NCI-H345 treated with DMSO at 0.1 percent for 48 hours (cell line): ENCODE data around the gene KLK12.
"Not testable (repeated sequence)": the region's sequence is repeated elsewhere in the genome, so short reads cannot be mapped to it uniquely, and the experiment has no call there.

Experiments
- DNase-seq: peaks from one replicate; lab custom pipeline; 2025; ENCODE audit not compliant: unreplicated experiment; lab: John Stamatoyannopoulos, UW

The KLK12 gene

GRCh38 chr19:51016798-51017683 is 17.8 kb downstream of the KLK12 start:
- DNase-seq, result no peak

GRCh38 chr19:51015691-51016267 is 19.0 kb downstream of the KLK12 start:
- no peak for DNase-seq

GRCh38 chr19:51014242-51014641 is 20.6 kb downstream of the KLK12 start:
- DNase-seq, result no peak

- DNase-seq, result no peak
Measured at GRCh38 chr19:51012661-51013190, 22.1 kb downstream of the KLK12 start.

GRCh38 chr19:51010066-51010795 is 24.6 kb downstream of the KLK12 start:
- DNase-seq, result no peak

DNA sequence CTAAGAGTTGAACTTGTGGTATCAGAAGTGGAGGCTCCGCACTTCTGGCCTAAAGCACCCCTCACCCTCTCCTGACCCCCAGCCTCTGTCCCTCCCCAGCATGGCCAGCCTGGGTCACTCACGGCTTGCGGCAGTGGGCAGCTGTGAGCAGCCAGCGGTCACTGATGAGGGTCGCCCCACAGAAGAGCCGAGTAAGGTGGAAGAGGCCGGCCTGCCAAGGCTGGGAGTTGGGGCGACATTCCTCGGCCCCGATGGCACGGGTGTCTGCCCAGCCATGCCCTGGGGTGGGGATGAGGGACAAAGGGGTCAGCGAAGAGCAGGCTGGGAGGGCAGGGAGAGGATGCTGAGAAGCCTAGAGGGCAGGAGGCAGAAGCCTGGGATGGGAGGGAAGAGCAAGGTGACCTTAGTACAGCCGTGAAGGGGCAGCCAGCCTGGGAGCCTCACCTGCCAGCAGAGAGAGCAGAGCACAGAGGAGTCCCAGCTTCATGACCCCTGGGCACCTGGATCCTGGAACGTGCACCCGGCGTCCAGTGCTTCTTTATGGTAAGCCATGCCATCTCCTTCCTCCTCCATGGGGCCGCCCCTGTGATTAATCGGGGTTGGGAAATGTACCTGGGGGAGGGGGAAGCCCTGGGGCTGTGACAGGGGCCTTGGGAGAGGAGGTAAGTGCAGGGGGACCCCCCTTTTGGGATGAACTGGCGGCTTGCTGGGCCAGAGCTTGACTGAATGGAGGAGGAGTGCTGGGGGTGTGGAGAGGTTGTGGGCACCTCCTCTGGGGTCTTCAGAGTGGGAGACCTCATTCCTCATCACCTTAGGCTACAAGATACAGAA is 25.5 kb downstream of the KLK12 start:
- no peak for DNase-seq

GRCh38 chr19:51007488-51007887 is 27.3 kb downstream of the KLK12 start:
- no peak for DNase-seq

DNA sequence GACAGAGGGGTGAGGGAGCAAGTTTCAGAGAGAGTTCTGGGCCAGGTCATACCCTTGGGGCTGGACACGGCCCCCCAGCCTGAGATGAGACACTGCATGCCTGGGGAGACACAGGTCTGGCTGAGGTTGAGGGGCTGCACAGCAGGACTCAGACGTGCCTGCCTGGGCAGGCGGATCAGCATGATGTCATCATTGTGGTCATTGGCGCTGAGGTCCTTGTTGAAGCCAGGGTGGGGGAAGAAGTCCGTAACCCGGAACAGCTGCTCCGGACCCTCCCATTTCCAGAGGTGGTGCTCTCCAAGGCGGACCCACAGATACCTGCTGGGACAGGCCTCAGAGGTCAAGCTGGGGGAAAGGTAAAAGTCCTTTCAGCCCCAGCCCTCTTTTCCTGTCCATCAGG is 28.4 kb downstream of the KLK12 start:
- DNase-seq, result no peak

GRCh38 chr19:51005248-51005647 is 29.6 kb downstream of the KLK12 start:
- no peak for DNase-seq

GRCh38 chr19:51003316-51003715 is 31.5 kb downstream of the KLK12 start:
- no peak for DNase-seq

- DNase-seq, result no peak
Measured at GRCh38 chr19:51002542-51003311, 32.1 kb downstream of the KLK12 start.

GRCh38 chr19:51002089-51002532 is 32.7 kb downstream of the KLK12 start:
- no peak for DNase-seq

- DNase-seq, result no peak
Measured at GRCh38 chr19:51001515-51001914, 33.3 kb downstream of the KLK12 start, which contains the start of gene KLK8. Gene KLK8 (minus strand): TSS chr19:51001604. CDS start chr19:51001167, 437 bp downstream.

DNA sequence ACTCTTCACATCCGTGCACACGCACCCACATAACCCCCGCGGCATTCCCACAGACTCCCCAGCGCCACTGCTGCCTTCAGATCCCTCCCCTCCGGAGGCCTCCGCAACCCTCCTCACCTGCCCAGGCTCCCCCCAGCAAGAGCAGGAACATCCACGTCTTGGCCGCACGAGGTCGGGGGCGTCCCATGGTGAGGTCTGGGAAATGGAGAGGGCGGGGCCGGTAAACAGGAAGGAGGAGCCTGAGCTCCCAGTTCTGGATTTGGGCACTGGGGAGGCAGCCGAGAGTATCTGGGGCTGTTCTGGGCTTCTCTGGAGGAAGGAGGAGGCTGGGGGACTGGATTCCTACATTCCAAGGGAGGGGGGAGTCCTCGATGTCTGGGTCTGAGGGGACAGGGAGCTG is 33.8 kb downstream of the KLK12 start:
- no peak for DNase-seq

DNA sequence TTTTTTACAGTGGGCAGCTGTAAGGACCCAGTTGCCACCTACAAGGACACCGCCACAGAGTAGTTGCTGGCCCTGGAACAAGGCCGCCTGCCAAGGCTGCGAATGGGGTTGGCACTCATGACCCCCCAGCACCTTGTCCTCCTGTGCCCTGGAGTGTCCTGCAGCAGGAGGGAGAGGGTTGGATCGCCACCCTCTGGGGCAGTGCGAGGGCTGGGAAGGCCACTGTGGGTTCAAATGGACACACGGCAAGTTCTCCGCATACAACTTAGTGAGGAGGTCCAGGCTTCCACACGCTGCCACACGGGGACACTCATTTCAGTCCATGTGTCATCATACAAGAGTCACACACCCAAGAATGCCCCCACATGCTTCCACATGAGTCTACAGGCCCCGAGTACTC is 34.4 kb downstream of the KLK12 start:
- DNase-seq, result no peak

DNA sequence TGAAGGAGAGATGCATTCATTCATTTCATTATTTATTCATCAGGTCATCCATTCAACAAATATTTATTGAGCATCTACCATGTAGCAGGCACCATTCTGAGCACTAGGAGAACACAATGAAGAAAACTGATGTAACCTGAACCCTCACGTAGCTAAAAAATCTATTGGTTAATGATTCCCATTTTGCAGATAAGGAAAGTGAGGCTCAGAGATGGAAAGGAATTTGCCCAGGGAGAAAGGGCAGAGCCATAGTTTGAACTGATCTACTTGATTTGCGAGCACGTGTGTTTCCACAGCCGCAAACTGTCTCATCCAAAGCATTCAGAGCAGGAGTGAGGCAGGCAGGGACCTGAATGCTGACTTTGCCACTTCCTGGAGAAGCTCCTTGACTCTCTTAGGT is 36.1 kb downstream of the KLK12 start:
- no peak for DNase-seq

- DNase-seq, result no peak
Measured at GRCh38 chr19:50998061-50998460, 36.7 kb downstream of the KLK12 start.

DNA sequence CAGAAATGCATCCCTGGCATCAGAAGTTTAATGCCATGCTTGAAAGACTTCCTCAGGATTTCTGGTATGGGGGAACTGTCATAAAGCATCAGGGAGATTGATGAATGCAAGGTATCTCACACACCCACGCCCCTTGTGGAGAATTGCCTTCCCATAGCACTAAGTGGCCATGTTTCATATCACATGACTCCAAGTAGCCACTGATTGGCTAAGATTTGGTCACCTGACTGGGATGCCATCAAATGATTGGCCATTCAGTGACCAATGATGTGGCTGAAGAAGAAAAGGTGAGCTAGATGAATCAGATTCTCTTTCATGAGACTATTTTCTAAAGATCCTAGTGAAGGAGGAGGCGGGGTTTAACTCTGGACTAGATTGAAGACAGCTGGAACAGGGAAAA is 40.7 kb downstream of the KLK12 start:
- DNase-seq, result no peak

DNA sequence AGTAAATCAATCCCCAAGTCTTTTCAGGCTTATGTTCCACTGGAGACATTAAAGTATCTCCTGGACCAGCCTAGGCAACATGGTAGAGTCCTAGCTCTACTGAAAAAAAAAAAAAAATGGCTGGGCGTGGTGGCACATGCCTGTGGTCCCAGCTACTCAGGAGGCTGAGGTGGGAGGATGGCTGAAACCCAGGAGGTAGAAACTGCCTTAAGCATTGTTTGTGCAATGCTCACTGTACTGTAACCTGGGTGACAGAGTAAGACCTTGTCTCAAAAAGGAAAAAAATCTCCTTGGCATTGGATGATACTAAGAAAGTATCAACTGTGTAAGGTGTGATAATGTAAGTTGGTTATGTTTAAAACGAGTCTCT is 42.2 kb downstream of the KLK12 start:
- DNase-seq, result no peak

- DNase-seq, result not testable (repeated sequence)
Measured at GRCh38 chr19:50984416-50984815, 50.4 kb downstream of the KLK12 start.
